Midbrain (tissue), 1 donor: ENCODE data around the gene TIMM8A.

Experiments used
- DNase-seq: peaks from one replicate; lab custom pipeline; 2025; lab: John Stamatoyannopoulos, UW

TIMM8A gene, protein sequence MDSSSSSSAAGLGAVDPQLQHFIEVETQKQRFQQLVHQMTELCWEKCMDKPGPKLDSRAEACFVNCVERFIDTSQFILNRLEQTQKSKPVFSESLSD

DNA sequence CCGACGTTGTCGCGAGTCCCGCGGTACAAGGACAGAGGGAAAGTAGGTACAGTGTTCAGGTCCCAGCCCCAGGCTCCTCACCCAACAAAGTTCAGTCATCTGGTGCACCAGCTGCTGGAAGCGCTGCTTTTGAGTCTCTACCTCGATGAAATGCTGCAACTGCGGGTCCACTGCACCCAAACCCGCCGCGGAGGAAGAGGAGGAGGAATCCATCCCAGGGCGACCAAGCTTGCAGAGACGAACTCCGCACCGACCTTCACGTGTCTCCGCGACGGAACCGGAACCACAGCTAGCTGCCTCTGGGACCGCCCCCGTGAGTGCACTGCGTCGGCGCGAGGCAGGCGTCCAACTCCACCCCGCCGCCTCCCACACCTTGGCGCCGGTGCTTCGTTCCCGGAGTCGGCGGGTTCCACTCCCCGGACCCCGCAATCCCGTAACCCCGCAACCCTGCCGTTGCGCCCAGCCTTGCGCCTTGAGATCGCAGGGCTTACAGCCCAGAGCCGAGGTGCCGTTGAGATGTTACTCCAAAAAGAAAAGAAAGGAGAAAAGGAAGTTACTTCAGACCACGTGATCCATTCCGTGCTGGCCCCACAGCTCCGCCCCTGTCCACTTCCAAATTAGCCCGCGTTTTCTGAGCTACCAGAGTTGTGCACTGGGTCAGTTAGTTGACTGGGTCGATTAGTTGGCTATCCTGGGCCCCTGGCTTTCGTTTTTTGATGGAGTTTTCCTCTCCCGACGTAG lies at the start of gene TIMM8A:
TSS of gene TIMM8A (minus strand) at position 291 of the 741 bp plus-strand sequence. CDS start at position 213, 78 bp downstream.
- DNase-seq: peak; percentile 74

DNA sequence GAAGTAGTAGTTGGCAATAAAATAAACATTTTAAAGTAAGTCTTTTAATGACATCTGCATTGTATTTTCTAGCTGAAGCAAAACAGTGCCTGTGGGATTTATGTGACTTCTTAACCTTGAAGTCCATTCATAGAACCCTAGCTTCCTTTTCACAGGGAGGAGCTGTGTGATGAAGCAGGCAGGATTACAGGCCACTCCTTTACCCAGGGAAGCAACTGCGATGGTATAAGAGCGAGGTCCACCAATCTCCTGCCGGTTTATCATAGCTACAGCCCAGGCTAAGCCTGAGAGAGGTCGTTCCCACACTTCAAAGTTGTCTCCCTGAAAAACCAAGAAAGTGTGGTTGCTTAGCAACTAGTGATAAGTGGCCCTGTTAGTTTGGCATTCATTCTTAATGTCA lies 49.2 kb upstream of the TIMM8A start:
- no peak for DNase-seq

DNA sequence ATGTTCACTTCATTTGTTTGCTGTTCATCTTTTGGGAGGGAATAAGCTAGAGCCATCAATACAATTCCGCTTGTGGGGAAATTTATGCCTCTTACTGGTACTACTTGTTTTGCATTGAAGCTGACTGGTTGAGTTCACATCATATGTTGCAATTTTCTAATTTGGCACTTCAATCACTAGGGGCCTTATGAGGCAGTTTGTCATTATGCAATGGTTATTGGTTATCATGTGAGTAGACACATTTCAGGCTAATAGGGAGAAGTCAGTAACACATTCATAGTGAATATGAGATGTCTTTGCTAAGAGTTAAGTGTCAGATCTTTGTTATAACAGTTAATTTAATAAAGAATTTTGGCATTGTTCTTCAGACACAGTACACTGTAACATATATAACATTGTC lies 47.2 kb upstream of the TIMM8A start:
- DNase-seq: no peak

DNA sequence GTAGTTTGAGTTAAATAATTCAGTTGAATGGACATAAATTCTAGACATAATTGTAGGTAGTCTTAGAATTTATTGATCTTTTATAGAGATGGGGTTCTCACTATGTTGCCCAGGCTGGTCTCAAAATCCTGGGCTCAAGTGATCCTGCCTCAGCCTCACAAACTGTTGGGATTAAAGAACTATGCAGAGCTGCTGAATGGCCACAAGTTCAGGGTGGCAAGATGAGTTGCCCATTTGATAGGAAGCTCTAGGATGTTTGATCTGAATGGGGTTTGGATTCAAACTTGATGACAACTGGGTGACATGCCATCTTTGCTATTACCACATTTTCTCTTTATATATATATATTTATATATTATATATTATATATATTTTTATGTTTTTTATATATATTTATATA lies 45.8 kb upstream of the TIMM8A start:
- no peak for DNase-seq

DNA sequence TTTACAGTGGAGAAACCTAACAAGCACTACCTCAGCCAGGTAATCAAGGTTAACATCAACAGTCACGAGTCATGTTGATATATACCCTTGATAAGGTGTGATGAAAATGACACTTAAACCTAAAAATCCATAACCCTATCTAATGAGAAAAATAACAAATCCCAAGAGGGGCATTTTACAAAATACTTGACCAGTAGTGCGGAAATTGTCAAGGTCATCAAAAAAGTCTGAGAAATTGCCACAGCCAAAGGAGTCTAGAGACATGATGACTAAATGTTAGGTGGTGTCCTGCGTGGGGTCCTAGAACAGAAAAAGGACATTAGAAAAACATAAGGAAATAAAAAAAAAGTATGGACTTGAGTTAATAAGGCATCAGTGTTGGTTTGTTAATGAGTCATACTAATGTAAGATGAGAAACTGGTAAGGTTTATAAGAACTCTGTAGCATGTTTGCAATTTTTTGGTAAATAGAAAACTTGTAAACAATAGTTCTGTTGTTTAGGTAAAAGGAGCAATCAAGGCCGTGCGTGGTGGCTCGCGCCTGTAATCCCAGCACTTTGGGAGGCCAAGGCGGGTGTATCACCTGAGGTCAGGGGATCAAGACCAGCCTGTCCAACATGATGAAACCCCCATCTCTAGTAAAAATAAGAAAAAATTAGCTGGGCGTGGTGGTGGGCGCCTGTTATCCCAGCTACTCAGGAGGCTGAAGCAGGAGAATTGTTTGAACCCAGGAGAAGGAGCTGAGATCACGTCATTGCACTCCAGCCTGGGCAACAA lies 45.2 kb upstream of the TIMM8A start:
- no peak for DNase-seq

DNA sequence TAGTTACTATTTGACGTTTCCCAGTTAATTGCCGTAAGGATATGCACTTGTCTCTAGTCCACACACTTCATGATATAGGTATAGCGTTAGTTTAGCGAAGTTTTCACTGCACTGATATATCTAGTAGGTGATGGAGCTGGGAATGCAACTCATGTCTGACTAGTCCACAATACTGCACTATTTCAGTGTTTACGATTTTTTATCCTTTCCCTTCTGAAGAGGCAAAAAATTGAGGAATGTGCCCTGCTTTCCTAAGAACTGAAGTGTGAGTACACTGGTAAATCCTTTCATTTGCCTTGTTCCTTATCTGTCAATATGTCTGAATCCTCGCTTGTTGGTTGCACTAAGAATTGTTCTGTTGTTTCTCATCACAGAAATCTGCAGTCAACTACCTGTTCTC lies 43.3 kb upstream of the TIMM8A start:
- no peak for DNase-seq

DNA sequence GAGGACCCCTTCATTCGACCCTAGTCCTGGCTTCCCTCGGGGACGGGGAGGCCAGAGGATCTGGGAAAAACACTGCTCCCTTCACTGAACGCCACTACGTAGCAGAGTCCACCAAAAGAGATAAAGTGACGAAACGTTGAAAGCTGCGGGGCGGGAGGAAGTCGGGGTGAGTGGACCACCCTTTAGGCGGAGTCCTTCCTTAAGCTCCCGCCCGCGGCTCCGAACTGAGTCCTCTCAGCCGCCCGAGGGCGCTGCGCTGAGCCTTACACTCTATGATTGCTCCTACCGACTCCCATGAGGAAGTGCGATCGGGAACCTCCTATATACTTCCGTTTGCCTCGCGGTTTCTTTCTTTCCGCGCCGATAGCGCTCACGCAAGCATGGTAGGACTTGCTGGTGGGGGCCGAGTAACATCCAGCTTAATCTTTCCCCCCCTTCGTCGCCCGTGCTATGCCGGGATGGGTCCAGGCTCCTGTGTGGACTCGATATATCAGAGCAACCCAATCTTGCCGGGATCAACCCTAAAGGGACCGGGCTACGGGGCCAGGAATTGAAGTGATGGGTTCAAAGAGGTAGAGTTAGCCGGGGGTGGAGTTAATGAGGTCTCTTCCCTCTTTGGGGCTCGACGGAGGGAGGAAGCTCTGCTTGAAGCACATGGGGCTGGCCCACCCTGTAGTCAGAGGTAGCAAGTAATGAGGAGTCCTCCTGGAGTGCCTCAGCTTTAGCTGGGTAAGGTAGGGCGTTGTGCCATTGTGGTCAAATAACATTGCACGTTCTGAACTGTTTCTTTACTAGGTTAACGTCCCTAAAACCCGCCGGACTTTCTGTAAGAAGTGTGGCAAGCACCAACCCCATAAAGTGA lies 42.4 kb upstream of the TIMM8A start, which contains the start of gene RPL36A:
TSS of gene RPL36A (plus strand) at position 348 of the 862 bp plus-strand sequence. CDS start at position 381, 33 bp downstream.
- DNase-seq: peak; percentile 83

DNA sequence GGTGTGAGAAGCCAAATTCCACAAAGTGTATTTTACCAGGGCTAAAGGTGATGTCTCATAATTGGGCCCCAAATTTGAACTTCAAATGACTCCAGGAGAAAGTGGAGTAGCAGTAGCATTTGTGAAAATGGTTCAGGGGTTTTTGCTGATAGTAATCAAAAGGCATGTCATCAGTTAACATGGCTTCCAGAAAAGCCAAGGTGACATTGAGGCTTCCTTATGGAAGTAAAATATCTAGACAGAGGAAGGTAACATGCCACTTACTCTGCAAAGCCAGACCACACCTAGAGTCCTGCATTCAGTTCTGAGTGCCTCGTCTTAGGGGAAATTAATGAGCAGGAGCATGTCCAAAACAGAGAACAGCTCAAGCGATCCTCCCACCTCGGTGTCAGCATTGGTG lies 40.1 kb upstream of the TIMM8A start:
- no peak for DNase-seq

DNA sequence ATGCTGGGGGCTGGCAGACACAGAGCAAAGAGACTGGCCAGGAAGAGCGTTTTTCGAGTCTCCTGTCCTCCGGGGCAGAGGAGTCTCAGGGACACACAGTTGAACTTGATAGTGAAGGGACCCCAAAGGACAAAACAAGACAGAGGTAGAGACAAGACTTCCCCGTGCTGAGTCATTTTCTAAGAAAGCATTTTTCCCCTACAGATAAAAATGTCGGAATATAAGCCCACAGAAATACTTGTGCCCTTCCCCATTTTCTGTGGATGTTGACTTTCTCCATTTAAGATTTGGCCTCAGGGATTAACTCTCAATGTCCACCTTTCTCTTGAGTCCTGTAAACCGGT lies 38.0 kb upstream of the TIMM8A start:
- no peak for DNase-seq

DNA sequence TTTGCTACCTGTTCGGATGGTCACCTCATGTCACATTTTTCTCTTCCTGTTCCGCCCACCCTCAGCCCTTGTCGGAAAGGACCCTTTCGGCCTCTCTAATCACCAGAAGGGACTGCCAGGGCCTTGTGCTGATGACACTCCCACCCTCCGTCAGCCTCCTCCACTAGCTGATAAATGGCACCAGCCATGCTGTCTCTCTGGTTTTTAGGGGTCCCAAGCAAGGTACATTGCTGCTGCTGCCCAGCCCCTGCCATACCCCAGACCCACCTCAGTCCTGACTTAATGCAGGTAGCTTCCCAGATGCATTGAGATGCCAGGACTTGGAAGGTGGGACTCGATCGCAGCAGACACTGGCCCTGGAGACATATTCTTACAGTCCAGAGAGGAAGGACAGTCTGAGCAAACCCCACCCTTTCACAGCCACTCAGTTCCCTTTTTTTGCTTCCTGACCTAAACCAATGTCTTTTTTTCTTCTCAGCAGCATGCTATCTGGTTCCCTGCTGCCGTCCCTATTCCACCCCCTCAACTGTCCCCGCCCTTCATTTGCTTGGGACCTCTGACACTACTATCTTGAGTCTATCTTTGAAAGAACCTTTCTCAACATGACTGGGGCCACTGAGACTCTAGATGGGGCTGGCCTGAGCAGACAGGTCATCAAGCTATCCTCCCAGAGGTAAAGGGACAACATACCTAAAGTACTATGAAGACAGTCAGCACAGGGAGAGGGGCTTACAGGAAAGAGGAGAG lies 37.4 kb upstream of the TIMM8A start, which contains the start of gene BTK:
TSS of gene BTK (minus strand) at position 397 of the 747 bp plus-strand sequence. CDS start 10,907 bp downstream, outside the sequence.
- no peak for DNase-seq

DNA sequence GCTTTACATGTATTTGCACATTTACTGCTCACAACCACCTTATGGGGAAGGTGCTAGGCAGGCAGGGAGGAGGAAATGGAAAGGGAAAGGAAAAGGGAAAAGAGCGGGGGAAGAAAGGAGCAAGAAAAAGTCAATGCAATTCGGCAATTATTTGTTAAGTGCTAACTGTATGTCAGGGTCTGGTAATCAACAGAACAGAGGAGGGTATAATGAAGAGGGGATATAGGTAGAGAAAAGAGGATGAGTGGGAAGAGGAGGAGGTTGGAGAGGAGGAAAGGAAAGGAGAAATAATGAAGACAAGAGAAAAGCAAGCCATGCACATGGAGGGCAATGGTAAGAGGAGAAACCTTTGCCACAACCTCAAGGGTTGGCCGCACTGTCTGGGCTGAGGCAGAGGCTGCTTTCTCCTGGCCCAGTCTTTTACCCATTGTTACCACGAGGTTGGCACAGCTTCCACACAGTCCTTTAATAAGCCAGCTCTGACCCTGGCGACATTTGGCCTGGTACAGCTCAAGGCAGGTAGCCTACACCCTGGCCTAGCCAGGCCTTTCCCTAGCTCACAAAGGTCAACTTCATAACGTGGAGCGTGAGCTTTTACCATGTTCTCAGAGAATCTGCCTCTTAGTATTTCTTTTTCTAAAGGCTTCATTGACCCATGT lies 36.6 kb upstream of the TIMM8A start:
- DNase-seq: no peak

DNA sequence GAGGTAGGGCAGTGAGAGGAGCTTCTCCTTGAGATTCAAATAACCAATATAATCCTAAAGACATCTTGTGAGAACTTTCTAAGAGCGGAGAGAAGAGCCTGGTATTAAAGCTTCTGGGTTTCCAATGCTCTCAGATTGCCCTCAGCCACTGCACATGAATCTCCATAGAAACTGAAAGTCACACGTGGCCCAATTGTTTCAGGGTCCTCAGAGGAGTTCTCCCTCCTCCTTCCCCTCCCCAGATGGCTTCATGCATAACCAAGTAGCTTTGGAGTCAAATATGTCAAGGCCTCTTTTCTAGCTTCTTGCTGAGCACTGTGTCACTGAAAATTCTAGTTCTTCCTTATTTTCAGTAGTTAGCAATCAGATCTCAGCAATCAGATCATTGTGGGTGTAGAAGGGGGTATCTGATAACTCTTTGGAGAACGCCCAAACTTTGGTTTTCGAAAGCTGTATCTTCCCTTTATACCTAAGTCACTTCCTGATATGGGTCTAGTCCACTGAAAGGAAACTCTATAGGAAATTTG lies 35.2 kb upstream of the TIMM8A start:
- DNase-seq: no peak

DNA sequence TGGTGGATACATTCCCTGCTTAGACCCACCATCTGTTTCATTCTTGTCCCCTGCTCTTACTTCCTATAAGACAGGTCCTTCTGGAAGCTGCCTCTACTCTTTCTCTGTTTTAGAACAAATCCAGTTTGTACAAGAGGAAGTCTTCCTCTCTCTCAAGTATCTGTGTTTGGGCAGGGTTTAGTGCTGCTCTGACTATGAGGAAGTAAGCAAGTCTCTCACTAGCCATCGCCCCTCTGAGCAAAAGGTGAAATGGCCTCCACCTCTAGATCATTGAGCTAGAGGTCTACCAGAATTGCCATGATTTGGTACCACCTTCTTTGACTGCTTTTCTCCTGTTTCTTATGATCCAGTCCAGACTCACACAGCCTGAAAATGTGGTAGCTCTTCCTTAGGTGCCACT lies 29.0 kb upstream of the TIMM8A start:
- DNase-seq: no peak

DNA sequence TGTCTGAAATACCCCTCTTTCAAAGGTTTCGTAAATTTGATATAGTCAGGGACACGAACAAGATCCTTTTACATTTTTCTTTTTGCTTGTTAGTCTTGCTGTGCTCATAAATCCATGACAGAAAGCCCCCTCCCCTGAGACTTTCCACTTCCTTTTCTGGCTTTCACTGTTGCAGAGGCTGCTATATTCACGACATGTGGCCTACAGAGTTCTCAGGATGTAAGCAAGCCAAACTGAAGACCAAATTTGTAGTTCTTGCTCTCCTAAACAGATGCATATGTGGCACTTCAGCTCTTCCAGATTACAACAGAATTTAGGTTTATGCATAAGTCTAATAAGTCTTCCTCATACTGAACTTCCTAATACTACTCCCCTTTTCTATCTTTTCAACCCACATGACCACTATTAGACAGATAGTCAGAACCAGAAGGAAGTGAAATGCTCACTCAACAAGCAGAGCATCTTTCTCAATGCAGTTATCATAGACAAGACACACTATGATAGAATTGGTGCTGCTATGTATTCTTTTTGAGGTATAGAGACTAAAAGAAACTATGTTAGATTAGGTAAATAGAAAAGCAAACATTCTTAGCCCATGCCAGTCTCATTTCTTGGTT lies 22.5 kb upstream of the TIMM8A start:
- no peak for DNase-seq

DNA sequence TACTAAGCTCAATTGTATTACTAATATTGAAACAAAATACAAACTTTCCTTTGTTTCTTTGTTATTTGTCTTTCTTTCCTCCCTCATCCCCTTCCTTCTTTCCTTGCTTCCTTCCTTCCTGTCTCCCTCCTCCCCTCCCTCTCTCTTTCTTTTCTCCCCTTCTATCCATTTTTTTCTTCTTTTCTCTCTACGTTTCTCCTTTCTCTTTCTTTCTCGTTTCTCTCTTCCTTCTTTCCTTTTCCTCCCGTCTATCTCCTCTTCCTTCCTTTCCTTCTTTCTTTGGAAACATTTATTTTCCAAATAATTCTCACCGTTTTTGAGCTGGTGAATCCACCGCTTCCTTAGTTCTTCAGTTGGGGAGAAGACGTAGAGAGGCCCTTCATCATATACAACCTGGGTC lies 21.1 kb upstream of the TIMM8A start:
- no peak for DNase-seq

DNA sequence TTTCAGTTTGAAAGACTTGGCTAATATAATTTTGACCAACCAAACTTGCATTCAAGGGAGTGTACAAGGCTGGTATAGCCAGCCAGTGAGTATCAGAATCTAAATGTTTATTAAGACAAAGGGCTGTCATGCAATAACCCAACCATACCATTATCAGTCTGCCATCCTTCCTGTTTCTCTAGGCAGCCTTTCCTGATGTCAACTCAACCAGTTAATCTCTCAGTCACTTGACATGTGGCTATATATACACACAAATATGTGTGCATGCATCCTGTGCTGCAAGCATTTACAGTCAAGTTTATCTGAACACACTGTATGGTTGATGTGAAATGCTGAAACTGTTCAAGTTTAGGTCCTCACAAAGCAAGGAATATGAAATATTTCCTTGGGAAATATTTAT lies 20.3 kb upstream of the TIMM8A start:
- DNase-seq: no peak

DNA sequence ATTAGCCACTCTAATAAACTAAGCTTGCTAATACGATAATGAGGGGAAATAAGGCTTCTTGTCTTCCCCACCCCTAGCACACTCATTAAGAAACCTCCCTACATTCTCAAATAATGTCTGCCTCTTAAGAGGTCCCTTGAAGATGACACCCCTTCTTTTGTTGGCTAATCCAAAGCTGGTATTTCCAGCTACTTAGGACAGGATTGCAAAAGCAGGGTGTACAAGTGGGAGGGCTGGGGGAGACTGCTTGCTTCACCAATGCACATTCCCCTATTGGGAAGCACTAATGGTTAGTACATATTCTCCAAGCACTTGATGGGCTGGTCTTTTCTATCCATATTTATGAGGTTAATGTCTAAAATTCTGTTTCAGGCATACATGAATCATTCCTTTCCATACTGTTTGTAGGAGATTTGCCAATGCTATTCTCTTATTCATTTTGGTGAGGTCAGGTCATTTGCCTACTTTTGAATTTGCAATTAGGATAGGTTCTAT lies 16.8 kb upstream of the TIMM8A start:
- no peak for DNase-seq

DNA sequence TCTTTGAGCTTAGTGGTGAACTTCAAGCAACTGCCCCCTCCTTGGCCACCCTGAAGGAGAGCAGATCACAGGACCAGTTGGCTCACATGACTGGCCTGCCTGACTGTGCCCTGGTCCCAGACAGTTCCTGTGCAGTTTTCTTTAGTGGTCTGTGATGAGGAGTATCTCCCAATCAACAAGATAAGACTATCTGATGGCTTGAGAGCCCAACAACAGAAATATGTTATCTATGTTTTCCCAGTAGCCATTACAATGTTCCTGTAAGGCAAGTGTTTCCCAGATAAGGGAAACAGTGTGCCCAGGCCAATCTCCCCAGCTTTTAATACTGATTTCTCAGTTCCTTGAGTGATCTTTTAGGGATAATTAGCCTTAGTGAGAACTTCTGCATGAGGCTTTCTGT lies 14.2 kb upstream of the TIMM8A start:
- DNase-seq: no peak

DNA sequence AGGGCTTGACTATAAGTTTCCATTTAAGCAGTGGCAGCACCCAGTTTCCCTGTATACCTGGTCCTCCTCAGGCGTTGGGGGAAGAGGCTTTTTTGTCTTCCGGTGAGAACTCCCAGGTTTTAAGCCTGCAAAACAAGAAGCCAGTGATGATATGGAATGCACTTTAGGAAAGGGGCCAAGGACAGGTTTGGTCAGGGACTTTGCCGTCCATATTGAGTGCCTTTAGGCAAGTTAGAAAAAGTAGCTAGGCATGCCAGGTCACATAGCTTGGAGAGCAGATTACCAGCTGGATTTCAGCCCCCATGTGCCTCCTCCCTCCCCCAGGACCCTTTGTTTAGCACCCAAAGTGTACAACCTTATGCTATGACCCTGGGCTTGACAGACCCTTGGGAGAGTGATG lies 13.6 kb upstream of the TIMM8A start:
- DNase-seq: no peak

DNA sequence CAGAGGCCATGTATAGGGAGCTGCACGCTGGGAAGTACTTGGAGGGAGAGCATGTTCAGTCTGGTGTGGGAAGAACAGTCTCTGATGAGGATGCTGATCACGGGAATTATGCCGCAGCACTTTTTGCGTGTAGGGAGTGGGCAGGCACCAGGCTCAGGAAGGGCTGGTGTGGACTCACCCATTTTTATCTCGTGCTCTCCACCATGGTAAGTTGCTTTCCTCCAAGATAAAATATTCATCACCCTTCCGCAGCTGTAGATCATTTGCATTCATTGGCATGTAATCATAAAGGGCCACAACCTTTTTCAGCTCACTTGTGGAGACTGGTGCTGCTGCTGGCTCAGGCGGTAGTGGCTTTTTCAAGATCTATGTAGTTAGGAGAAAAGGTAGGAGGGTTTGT lies 11.8 kb upstream of the TIMM8A start:
- no peak for DNase-seq
